Activated T-helper 1 cell treated with Interleukin-2 at 50 U/mL for 16 hours (primary cell): ENCODE results near the gene TOGARAM2.

Experiments
- DNase-seq: peaks from one replicate; pipeline ENCODE4 v3.0.0-alpha.2; 2020; ENCODE audit warnings: low read depth

The TOGARAM2 gene

DNA sequence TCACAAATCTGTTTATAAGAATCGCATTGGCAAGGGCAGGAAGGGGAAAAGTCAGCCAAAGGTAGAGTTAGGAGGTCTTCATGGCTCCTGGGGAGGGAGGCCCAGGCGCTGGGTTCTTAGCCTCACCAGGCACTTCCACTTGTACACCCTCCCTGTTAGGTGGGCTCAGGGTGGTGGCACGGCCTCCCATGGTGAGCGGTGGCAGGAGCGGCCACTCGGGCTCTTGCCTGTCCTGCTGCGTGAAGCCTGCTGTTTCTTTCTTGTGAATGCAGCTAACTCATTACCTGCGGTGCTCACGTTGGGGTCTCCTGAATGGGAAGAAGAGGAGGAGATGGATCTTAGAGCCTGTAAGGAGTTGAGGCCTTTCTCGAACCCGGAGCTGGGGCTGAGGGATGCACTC is 40.8 kb downstream of the TOGARAM2 start:
- DNase-seq: no peak

DNA sequence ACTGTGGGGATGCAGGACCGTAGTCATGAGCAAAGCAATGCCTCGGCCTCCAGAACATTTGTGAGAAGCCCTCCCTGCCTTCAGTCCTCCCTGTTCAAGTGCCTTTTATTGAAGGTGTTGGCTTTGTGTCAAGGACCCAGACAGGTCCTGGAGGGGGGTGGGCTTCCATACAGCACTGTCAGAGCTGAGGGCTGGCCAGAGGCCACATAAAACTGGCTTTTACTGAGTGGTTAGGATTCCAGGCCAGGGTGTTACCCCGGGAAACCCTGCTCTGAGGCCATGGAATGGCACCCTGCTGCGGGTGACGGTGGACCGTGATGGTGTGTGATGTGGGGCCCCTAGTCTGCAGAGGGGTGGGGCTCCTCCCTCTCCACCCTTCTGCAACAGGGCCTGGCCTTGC is 41.6 kb downstream of the TOGARAM2 start:
- DNase-seq: no peak

DNA sequence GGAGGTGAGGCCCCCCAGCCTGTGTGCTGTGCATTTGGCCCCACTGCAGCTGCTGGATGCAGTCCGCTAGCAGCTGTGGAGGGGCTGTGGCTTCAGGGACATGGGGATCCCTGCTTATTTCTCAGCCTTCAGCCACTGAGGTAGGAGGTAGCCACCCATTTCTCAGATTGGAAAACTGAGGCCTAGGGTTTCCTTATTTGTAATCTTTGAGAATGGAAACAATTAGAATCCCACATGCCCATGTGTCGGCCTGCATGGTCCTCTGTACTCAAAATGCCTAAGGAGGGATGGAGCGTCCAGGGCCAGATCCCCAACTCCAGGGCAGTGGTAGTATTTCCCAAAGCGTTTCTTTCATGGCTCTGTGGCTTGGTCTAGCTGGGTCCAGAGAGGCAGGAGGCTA is 42.1 kb downstream of the TOGARAM2 start:
- DNase-seq: no peak

DNA sequence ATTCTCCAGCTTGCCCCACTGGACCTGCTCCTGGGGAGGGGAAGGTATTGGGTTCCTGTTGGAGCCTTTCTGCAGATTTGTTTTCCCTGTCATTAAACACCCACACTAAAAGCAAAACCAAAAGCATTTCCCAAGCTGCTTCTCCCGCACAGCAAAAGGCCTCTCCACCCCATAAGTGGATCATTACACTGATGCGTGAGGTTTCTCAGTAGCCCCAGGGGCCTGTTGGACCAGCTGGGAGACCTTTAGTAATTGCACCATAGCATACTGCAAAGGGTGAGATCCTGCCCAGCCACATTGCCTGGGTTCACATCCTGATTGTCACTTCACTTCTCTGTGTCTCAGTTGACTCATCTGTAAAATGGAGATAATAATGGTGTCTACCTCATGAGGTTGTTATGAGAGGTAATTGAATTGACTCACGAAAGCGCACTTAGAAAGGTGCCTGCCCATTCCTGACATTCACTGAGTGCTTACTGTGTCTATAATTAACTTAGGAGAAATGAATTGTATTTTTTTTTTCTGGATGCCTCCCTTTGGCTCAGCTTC is 43.9 kb downstream of the TOGARAM2 start:
- no peak for DNase-seq

DNA sequence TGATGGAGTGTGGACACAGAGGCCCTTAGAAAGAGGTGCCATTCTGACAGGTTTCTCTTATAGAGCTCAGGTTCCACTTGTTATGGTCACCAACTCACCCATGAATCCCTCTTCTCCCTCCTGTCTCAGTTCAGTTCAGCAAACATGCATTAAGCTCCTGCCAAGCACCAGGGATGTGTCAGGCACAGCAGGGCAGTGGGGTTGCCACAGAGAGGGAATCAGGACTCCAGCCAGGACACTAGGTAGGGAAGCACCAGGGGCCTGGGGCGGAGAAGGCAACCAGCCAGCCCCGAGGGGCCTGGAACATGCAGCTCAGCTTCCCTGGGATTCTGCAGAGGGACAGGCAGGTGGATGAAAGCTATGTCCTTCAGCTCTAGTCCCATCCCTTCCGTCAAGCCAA is 44.6 kb downstream of the TOGARAM2 start:
- no peak for DNase-seq

DNA sequence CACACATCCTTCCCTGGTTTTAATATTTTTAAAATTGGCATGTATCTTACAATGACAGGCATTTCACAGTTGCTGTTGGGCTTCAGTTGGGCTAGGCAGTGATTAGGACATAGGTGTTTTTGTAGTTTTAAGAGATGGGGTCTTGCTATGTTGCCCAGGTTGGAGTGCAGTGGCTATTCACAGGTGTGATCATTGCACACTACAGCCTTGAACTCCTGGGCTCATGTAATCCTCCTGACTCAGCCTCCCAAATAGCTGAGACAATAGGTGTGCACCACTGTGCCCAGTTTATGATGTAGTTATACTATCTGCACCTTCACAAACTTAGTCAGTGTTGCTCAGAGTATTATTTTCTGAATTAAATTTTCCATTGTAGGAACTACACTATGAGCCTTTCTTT is 49.9 kb downstream of the TOGARAM2 start:
- no peak for DNase-seq

DNA sequence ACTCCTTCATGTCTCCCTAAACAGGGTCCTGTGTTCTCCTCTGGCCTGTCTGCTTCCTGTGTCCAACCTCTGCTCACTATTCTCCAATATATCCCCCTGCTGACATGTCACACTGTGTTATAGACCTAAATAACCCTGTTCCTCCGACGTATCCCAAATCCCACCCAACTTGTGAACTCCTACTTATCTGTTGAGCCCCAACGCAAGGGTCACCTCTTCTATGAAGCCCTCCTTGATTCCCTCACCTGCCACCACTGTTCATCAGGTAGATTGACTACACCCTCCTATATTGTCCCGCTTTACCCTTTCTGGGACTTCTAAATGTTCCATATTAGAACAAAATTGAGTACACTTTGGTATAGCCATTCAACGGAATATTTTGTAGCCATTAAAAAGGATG is 51.1 kb downstream of the TOGARAM2 start:
- DNase-seq: no peak

DNA sequence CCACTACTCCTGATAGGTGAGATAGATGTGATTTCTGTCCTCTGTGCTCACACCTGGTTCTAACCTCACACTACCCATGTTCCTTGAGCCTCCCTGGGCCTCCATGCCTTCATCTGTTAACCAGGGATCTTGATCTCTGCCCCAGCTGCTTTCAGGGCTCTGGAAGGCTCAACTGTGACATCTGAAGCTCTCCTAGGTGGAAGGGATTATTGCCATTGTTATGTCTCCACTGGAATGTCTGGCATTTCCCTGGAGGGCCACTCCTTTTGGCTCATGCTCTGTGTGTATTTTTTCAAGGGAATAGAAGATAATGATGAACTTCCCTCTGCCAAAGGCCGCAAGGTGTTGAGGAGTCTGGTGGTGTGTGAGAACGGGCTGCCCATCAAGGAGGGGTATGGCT is 52.1 kb downstream of the TOGARAM2 start:
- no peak for DNase-seq

DNA sequence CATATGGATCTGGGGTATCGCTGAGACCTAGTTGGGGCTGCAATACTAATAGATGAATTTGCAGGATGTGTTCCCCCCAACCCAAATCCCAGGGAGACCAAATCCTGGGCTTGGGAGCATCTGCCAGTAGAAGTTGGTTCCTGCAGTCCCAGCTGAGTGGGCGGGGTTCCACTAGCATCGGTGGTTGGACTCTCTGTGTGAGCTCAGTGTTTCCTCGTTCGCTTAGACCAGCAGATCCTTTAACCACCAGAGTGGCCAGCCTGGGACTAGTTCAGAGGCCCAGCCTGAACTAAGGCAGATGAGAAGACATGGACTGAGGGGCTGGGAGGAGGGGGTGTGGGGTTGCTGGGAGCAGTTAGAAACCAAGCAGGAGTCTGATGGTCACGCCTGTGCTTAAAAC is 52.6 kb downstream of the TOGARAM2 start:
- no peak for DNase-seq

DNA sequence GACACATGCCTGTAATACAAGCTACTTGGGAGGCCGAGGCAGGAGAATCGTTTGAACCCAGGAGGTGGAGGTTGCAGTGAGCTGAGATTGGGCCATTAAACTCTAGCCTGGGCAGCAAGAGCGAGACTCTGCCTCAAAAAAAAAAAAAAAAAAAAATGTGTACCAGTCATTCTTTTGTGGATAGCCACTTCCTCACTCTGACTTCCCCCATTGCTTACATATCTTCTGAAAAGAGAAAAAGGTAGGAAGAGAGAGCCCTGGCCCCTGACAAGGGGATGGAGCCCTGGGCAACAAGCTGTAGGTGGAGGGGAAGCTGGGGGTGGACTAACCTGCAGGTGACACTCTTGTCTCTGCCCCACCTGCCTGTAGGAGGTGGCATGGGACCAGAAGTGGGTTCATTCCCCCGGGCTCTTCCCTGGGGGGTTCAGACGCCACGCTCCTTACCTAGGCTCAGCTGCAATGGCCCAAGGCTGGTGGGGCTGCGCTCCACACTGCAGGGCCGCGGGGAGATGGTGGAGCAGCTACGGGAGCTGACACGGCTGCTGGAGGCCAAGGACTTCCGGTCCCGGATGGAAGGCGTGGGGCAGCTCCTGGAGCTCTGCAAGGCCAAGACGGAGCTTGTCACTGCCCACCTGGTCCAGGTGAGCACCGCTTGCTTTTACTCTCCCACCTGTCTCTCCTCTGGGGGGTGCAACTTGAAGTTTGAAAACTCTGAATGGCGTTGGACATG is 54.1 kb downstream of the TOGARAM2 start:
- DNase-seq: no peak

DNA sequence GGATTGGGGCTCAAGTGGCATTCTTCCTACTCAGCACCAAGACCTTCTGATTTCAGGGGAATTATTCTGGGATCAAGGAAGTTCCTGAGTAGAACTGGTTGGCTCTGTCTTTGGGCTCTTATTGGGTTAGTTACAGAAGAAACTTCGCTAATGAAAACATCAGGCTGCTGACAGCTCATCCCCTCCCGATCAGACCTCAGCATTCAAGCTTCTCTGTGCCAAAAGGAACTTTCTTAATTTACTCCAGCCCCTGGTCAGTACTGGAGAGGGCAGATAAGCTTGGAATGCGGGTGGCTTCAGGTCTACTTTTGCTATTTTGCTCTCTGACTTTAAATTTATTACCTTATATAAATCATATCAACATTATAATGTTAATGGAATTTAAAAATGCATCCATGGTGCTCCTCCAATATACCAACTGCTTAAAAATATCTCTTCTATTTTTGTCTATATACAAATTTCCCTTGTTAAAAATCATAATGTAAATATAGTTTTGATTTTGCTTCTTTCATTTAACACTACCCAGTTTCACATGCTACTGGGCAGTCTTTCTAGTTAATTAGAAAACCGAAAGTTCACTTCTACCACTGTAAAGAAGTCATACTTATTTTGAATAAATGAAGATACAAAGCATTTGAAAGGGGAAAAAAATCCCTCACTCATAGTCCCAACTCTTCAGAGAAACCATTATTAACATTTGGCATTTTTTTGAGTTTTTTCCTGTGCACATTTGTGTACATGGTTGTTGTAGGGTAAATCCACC is 58.8 kb downstream of the TOGARAM2 start:
- no peak for DNase-seq

DNA sequence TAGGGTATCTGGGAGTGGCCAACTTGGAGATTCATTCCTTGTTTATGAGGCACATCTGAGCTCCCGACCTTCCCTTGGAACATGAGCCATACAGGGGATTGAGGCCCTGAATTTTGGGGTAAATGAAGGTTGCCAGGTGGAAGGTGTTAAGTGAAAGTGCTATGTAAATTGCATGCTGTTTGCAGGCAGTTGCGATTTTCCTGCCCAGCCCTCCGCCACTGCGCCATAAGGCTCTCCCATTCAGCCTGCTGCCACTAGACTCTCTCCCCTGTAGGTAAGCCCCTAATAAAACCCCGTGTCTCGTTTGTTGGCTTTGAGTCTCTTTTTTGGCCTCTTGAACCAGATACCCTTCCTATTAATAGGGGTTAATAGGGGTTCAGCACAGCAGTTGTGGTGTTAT is 59.5 kb downstream of the TOGARAM2 start:
- DNase-seq: no peak

DNA sequence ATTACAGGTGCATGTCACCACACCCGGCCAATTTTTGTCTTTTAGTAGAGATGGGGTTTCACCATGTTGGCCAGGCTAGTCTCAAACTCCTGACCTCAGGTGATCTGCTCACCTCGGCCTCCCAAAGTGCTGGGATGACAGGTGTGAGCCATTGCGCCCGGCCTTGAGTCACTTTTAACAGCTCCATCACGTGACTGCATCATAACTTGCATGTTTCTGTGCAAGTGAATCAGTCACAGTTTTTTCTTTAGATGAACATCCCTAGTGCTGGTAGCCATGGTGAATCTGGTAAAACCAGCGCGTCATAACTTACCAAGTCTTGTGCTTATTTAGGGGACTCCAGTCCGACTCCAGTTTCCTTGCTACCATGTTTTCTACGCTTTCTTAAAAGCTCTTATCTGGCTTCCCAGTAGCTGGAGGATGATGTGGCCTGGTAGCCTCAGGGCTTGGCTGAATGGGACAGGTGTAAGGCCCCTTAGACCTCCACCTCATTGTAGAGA is 60.1 kb downstream of the TOGARAM2 start:
- no peak for DNase-seq

DNA sequence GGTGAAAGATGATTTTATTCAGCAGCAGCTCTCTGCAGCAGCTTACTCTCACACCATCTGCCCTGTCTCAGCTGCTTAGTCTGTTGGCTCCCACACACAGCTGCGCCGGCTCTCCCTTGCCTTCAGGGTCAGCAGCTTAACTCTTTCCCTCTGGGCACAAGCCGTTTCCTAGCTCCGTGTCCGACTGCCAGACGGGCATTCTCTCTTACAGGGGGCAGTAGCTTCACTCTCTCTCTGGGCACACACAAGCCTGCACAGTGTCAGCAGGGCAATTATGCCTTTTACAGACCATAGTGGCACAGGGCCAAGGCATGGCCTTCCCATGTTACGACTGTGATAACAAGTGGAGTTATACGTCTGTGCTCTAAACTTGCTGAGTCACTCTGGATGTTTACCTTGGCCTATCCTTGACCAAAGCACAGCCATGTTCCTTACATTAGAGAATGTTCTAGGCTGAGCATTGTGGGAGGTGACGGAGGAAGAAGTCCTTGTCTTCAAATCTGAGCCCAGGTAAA is 61.5 kb downstream of the TOGARAM2 start:
- no peak for DNase-seq

DNA sequence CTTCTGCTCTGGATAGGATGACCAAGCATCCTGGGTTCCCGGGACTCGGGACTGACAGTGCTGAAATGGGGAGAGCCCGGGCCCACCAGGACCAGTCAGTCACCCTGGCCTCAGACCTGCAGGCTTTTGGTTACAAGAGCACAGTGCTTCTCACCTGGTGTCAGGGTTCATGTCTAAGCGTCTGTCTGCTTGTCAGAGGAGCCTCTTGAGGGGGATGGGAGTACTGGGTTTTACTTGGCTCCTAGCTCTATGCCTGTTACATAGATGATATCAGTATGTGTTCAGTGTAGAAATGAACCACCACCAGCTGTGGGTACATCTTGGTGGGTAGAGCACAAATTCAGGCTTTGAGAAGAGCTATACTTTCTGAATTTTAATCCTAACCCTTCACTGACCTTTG is 63.4 kb downstream of the TOGARAM2 start:
- DNase-seq: no peak

DNA sequence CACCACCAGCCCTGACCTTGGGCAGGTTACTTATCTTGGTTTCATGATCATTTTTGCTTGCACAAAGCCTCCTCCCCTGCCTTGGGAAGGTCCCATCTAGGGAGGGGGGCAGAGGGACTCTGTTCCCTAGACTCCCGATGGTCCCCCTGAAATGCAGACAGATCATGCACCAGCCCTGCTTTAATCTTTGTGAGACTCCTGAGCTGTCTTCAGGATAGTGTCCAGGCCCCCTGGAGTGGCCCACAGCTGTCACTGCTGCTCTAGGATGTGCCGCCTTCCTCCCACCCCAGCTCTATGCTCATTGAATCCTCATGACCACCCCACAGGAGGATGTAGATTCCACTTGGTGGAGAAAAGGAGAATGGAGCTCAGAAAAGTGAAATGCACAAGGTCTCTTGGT is 65.2 kb downstream of the TOGARAM2 start:
- no peak for DNase-seq

DNA sequence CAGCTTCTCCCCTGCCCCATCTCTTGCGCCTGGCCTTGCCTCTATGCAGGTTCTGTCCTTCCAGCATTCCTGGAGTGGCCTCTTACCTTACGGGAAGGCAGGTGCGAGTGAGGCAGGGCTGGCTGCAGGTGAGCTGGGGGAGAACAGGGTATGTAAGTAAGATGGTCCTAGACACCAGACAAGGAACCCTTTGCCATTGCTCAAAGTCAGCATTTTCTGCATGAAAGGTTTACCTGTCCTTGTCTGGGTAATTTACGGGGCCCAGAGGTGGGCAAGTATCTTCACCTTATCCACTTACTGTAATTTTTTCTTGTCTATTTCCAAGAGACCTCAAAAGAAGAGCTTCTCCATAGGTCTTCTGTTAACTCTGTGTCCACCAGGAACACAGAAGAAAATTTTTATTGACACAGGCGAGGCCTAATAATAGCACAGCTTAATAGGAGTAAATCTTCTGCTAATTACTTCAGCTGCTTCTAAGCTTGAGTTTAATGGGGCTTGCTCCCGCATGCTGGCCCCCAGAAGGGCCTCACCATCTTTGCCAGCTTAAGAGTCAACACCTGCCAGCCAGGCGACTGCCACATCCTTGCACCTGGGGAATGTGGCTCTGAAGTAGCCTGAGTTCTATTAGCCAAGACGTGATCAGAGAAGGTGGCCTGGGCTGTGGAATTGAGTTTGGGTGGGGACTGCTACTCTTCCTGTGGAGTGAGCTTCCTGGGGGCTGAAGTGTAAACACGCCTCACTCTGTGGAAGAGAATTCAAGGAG is 66.2 kb downstream of the TOGARAM2 start:
- DNase-seq: no peak

DNA sequence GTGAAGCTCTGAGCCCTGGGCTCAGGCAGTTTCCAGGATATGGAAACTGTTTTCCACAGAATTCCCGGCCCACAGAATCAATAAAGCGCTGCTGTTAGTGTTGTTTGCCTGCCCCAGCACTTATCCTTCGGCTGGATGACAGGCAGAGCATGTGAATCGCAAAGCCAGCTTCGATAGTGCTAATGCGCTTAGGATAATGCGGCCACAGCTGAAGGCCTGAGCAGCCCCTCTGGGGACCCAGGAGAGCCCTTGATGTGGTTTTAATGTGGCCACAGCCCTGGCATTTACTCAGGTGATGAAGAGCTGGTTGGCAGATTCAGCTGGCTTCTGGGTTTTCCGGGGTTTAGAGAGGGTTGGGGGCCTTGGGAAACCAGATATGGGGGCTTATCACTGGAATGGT is 69.5 kb downstream of the TOGARAM2 start:
- no peak for DNase-seq

DNA sequence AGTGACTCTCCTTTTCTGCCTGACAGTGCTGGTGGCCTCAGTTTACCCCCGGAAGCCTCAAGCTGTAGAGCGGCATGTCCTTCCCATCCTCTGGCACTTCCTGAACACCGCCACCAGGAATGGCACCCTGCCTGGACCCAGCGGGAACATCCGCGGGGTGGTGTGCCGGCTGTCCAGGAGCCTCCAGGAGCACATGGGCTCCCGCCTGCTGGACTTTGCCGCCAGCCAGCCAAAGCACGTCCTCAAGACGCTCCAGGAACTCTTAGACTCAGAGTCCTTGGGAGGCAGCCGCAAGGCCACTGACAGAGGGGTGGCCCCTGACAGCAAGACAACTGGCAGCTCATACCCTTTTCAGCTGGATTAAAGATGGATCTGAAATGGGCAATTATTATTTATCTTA is 70.6 kb downstream of the TOGARAM2 start:
- no peak for DNase-seq

DNA sequence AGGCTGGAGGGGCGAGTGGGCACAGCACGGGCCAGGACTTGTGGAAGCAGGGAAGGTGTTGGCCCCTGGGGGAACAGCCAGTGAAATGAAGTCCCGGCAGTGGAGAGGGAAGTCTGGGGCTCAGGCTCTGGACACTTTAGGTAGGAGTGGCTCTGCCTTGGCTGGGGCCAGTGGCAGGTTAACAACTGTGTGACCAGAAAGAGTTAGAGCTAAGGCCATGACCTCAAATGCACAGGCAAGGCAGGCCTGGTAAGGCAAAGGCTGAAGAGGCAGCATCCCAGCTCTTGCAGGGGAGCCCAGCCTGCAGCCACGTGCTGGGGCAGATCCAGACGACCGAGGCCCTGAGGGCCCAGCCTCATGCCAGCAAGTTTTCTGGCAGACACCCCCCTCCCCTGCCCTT is 71.7 kb downstream of the TOGARAM2 start:
- no peak for DNase-seq

DNA sequence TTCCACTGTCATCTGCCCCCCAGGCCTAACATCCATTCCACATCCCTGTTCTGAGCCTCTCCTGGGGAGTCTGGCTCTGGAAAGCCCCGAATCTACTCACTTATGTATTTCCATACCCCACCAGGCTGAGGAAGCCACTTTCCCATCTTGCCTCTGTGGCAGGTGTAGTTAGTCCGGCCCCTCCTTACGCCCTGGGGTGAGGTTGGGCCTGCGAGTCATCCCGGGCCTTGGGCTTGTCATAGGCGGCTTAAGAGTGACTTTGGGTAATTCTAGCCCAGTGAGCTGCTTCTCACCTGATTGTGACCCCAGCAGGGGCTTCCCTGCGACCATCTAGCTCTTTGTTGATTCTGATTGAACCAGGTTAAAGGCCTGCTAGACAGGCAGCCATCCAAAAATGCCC is 72.1 kb downstream of the TOGARAM2 start:
- no peak for DNase-seq

DNA sequence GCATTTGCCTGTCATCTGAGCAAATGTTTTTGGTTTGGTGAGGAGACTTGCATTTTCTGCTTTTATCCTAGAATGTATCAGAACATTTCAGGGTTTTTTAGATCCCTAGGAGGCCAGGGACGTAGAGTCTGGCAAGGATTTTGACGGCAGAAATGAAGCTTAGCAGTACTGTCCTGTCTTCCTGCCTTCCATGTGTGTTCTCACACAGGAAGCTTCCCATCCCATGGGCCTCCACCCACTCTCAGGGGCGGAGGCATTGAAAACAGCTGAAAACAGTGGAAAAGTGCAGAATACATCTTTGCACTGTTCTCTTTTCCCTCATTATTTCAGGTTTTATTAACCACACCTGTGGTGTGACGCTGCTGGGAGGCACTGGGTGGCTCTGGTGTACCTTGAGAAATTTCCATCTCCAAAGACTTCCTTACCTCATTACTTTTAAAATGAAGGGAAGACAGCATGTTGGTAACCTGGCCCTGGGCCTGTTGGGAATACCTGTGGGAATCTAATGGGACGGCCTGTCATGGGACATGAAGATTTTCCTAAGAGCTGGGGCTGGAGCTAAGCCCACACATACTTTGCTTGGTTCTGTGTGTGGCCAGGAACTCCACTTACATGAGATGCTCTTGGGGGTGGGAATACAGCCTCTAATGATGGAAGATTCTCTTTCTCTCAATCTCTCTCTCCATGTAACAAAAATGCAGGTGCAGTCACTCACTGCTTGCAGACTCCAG is 72.7 kb downstream of the TOGARAM2 start:
- no peak for DNase-seq
